Left lung (tissue), 10 donors: ENCODE data around the gene RBPJ. TPM values are rescaled to one million over a fixed set of nuclear protein-coding genes. Genes with fewer than 3 reads are reported as not detected.

ENCODE experiments used
- ATAC-seq: fragments of 200-7000 bp; cut with Tn5 transposase; one replicate; pipeline ENCODE4 v1.9.1; 2020; ENCODE audit warnings: moderate library complexity
- DNase-seq, 4 donors: peaks; one replicate each; pipeline ENCODE4 v3.0.0-alpha.2; 2013 to 2020
- H3K27ac ChIP-seq, 2 donors: fragments of 200-600 bp; sonication (generic) in 1 of 2; one replicate each; pipeline versions ENCODE4 v1.5.0 to v1.8.0; 2020 to 2021
- H3K27me3 ChIP-seq, 2 donors: fragments of 200-600 bp; sonication (generic) in 1 of 2; one replicate each; pipeline versions ENCODE4 v1.5.0 to v1.8.0; 2020 to 2021
- H3K36me3 ChIP-seq, 2 donors: fragments of 200-600 bp; sonication (generic) in 1 of 2; one replicate each; pipeline versions ENCODE4 v1.5.0 to v1.8.0; 2020 to 2021
- H3K4me1 ChIP-seq, 2 donors: fragments of 200-600 bp; one replicate each; pipeline ENCODE4 v1.8.0; 2021
- H3K4me3 ChIP-seq, 2 donors: fragments of 200-600 bp; sonication (generic) in 1 of 2; one replicate each; pipeline versions ENCODE4 v1.5.0 to v1.8.0; 2020 to 2021; ENCODE audit warnings: mild to moderate bottlenecking in 1 of 2
- H3K9me3 ChIP-seq, 2 donors: fragments of 200-600 bp; sonication (generic) in 1 of 2; one replicate each; pipeline versions ENCODE4 v1.5.0 to v1.8.0; 2020 to 2021
- intact Hi-C, 2 donors: fragments of 100-400 bp; cut with DNase I; formaldehyde crosslinking; loops; one replicate each; pipeline versions ENCODE4 v1.11.2 to v1.14.2; 2022
- polyA plus RNA-seq, 6 donors: library from polyadenylated mRNA; unstranded; fragments of 120-200 nt; gene quantifications; one replicate each; pipeline ENCODE4 v1.2.1, GENCODE V29; 2013; ENCODE audit not compliant: insufficient read length in 6 of 6
- total RNA-seq, 2 donors: library from RNA; stranded (reverse); fragmentation: NEBNext Ultra II Directional; extraction: Animal tissue kit (Norgen Biotek cat#: 25700); gene quantifications; one replicate each; pipeline ENCODE4 v1.2.1, GENCODE V29; 2021
- TF ChIP-seq, protein P1 (sequence below), 2 donors: fragments of 200-600 bp; sonication (generic) in 1 of 2; IDR thresholded peaks; one replicate each; pipeline versions ENCODE4 v1.5.0 to v1.8.0; 2021; ENCODE audit warnings: antibody characterized with exemption in 2 of 2
- donor health status: DM: no; HTN: yes; CAD: no.
- donor health status: DM: no; HTN: no; CAD: no.

The RBPJ gene
- total and polyA plus RNA-seq, 8 donors, result 88.6 to 127 (median 105) TPM

DNA sequence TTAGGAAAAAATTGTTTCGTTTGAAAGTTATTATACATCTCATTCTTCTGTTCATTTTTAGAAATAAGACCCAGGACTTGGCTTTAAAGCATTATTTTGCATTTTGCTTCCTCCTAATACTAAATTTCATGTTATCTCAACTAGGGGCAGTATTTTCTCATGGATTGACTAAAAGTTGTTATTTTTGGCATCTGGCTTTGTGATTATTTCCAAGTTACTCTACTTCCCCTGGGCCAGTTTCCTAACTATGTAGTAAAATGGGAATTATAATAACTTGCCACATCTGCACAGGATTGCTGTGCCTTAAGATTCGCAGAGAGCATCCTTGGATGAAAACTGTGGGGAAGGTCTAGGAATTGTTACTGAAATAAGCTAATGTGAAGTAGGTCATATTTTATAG is 3.0 kb downstream of the RBPJ start:
- peaks cover 14 to 62% of the 10 kb centered on the region in 2 donors for H3K4me1 ChIP-seq
- no peaks in the 10 kb centered on the region for H3K9me3 ChIP-seq
- ATAC-seq (no peak), DNase-seq (no peak)
- H3K27me3 ChIP-seq, result no peaks in the 10 kb centered on the region
- H3K36me3 ChIP-seq, result no peaks in the 10 kb centered on the region
- H3K27ac ChIP-seq, result no peak overlapping the region
- peak overlapping the region in 1 of 2 donors; percentile 82 for H3K4me3 ChIP-seq
- TF ChIP-seq, protein P1, sequence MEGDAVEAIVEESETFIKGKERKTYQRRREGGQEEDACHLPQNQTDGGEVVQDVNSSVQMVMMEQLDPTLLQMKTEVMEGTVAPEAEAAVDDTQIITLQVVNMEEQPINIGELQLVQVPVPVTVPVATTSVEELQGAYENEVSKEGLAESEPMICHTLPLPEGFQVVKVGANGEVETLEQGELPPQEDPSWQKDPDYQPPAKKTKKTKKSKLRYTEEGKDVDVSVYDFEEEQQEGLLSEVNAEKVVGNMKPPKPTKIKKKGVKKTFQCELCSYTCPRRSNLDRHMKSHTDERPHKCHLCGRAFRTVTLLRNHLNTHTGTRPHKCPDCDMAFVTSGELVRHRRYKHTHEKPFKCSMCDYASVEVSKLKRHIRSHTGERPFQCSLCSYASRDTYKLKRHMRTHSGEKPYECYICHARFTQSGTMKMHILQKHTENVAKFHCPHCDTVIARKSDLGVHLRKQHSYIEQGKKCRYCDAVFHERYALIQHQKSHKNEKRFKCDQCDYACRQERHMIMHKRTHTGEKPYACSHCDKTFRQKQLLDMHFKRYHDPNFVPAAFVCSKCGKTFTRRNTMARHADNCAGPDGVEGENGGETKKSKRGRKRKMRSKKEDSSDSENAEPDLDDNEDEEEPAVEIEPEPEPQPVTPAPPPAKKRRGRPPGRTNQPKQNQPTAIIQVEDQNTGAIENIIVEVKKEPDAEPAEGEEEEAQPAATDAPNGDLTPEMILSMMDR (IDR thresholded peaks at IDR 0.05), result no peak
- intact Hi-C loops, result no loop called here

DNA sequence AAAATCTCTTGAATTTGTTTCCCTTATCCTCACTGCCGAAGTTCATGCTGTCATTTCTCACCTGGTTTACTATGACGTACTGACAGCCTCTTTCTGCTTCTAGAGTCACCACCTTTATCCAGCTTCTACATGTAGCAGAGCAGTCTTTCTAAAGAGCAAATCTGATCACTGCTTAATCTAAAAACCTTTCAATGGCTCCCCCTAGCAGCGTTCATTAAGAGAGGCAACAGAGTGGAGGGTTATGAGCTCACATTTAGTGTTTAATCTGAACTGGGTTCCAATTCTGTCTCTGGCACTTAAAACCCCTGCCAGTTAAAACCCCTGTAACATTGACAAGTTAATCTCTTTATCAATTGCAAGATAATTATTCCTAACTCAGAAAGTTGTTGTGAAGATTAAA is 4.4 kb downstream of the RBPJ start:
- H3K9me3 ChIP-seq, result no peaks in the 10 kb centered on the region
- intact Hi-C loops, result loop anchor here in 1 of 2 donors (5.0 kb wide), 1 partner anchor 87 kb away; no protein-coding TSS in a partner anchor

DNA sequence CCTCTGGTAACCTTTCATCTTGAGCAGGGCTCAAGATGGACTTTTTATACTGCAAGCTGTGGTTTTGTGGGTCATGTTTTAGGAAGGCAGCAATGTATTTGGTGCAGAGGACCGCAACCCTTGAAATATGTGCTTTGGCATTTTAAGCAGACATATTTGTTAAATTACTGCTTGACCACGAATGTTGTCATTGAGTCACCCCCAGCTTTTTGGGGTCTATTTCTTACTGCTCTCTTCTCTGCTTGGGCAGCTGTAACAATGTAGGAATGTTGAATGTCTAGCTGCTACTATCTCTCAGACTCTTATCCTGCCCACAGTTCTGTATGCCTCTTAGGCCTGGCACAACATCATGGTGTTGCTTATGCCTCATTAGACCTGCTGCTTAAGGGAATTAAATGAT is 6.0 kb downstream of the RBPJ start:
- DNase-seq, result no peak
- H3K27ac ChIP-seq, result no peak overlapping the region
- H3K36me3 ChIP-seq, result no peaks in the 10 kb centered on the region
- ATAC-seq, result no peak
- H3K9me3 ChIP-seq, result no peaks in the 10 kb centered on the region
- H3K4me3 ChIP-seq, result no peak overlapping the region
- no peaks in the 10 kb centered on the region for H3K27me3 ChIP-seq
- TF ChIP-seq, protein P1 (IDR thresholded peaks at IDR 0.05), result no peak
- intact Hi-C loops, result loop anchor here in 1 of 2 donors (5.0 kb wide), 1 partner anchor 86 kb away; no protein-coding TSS in a partner anchor
- H3K4me1 ChIP-seq, result peaks cover 14 to 85% of the 10 kb centered on the region in 2 donors

More for the DNA sequence above, 4.4 kb downstream of the RBPJ start:
- Histone ChIP-seq H3K4me1 (peaks cover 14 to 69% of the 10 kb centered on the region in 2 donors), H3K36me3 (no peaks in the 10 kb centered on the region), H3K27me3 (no peaks in the 10 kb centered on the region), H3K27ac (no peak overlapping the region), H3K4me3 (no peak overlapping the region)
- TF ChIP-seq, protein P1 (IDR thresholded peaks at IDR 0.05), result no peak
- ATAC-seq (no peak), DNase-seq (no peak)

DNA sequence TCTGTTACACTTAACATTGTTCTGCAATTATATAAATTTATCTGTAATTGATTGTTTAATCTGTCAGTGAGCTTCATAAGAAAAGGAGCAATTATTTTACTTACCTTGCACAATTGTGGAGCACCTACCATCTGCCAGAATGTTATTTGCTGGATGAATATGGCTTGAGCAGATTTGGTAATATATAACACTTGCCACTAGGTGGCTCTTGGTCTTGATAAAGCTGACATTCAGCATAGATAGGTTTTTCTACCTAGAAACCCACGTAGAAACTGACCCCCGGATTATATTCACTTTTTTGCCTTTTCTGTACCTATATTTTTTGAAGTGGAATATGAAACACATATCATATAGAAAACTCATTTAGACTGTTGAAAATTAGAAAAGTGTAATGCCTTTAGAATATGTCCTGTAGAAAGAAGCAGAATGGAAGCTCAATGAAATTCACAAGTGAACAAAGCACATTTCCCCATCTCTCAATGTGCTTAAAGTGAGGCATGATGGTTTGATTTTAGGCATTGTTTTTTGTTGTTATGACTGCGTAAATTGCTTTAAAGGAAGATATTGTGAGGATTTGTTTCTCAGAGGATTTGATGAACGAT is 9.5 kb downstream of the RBPJ start:
- no peak overlapping the region for H3K4me3 ChIP-seq
- H3K27me3 ChIP-seq, result no peaks in the 10 kb centered on the region
- peak overlapping the region in 1 of 2 donors; percentile 14 for H3K27ac ChIP-seq
- H3K4me1 ChIP-seq, result peaks cover 6 to 79% of the 10 kb centered on the region in 2 donors
- ATAC-seq (peak; percentile 88), DNase-seq (peak in 1 of 4 donors; percentile 55)
- no peaks in the 10 kb centered on the region for H3K36me3 ChIP-seq
- intact Hi-C loops, result no loop called here
- no peaks in the 10 kb centered on the region for H3K9me3 ChIP-seq
- TF ChIP-seq, protein P1 (IDR thresholded peaks at IDR 0.05), result peak; percentile 69 to 70

DNA sequence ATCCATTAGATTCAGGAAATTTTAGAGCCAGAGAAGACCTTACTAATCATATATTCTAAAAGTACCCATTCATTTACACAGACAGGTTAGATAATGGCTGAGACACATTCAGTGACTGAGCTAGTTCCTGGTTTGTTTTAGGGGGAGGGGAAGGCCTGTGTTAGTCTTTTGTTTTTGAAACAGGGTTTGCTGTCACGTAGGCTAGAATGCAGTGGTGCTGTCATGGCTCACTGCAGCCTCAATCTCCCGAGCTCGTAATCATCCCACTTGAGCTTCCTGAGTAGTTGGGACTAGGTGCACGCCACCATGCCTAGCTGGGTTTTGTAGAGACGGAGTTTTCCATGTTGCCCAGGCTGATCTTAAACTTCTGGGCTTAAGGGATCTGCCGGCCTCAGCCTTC is 10.1 kb downstream of the RBPJ start:
- Histone ChIP-seq H3K36me3 (no peaks in the 10 kb centered on the region), H3K9me3 (no peaks in the 10 kb centered on the region), H3K4me1 (peaks cover 3 to 72% of the 10 kb centered on the region in 2 donors), H3K4me3 (no peak overlapping the region), H3K27ac (peak overlapping the region in 1 of 2 donors; percentile 14), H3K27me3 (no peaks in the 10 kb centered on the region)
- TF ChIP-seq, protein P1 (IDR thresholded peaks at IDR 0.05), result no peak
- DNase-seq, result no peak
- intact Hi-C loops, result no loop called here
- no peak for ATAC-seq
